GM23248 (cell line): ENCODE results near the gene ZNF135. TPM values are rescaled to one million over a fixed set of nuclear protein-coding genes. Genes with fewer than 3 reads are reported as not detected.

Experiments
- DNase-seq: peaks from one replicate; pipeline ENCODE4 v3.0.0-alpha.2; 2015
- H2AFZ ChIP-seq: fragments of 200-600 bp; sonication (generic); 2 replicates; pipeline ENCODE4 v1.6.1; 2016; ENCODE audit warnings: antibody characterized with exemption
- H3F3A ChIP-seq: fragments of 200-600 bp; sonication (generic); 2 replicates; pipeline ENCODE4 v1.6.1; 2016; ENCODE audit warnings: mild to moderate bottlenecking, antibody characterized with exemption, mixed run types; ENCODE audit not compliant: insufficient read depth
- H3K27ac ChIP-seq: fragments of 200-600 bp; sonication (generic); 2 replicates; pipeline ENCODE4 v1.5.1; 2016; ENCODE audit warnings: mild to moderate bottlenecking
- H3K27me3 ChIP-seq: fragments of 200-600 bp; sonication (generic); replicated peaks from 2 replicates; pipeline ENCODE4 v1.6.1; 2016; ENCODE audit warnings: mild to moderate bottlenecking; ENCODE audit not compliant: insufficient read depth
- H3K36me3 ChIP-seq: fragments of 200-600 bp; sonication (generic); 2 replicates; pipeline ENCODE4 v1.6.1; 2016; ENCODE audit warnings: low read depth, mild to moderate bottlenecking
- H3K4me1 ChIP-seq: fragments of 200-600 bp; sonication (generic); 2 replicates; pipeline ENCODE4 v1.6.1; 2016; ENCODE audit warnings: mild to moderate bottlenecking; ENCODE audit not compliant: insufficient read depth
- H3K4me2 ChIP-seq: fragments of 200-600 bp; sonication (generic); one replicate; pipeline ENCODE4 v1.6.1; 2016; ENCODE audit warnings: mild to moderate bottlenecking; ENCODE audit not compliant: unreplicated experiment
- H3K4me3 ChIP-seq: fragments of 200-600 bp; sonication (generic); 2 replicates; pipeline ENCODE4 v1.5.1; 2016; ENCODE audit warnings: mild to moderate bottlenecking
- H3K79me2 ChIP-seq: fragments of 200-600 bp; sonication (generic); 2 replicates; pipeline ENCODE4 v1.6.1; 2016; ENCODE audit warnings: mild to moderate bottlenecking; ENCODE audit not compliant: insufficient read depth
- H3K9ac ChIP-seq: fragments of 200-600 bp; sonication (generic); 2 replicates; pipeline ENCODE4 v1.6.1; 2016; ENCODE audit warnings: mild to moderate bottlenecking
- H3K9me2 ChIP-seq: fragments of 200-600 bp; sonication (generic); 2 replicates; pipeline ENCODE4 v1.6.1; 2016; ENCODE audit warnings: mixed run types, mild to moderate bottlenecking, moderate library complexity; ENCODE audit not compliant: insufficient read depth
- H3K9me3 ChIP-seq: fragments of 200-600 bp; sonication (generic); one replicate; pipeline ENCODE4 v1.6.1; 2017; ENCODE audit warnings: low read depth
- H4K20me1 ChIP-seq: fragments of 200-600 bp; sonication (generic); 2 replicates; pipeline ENCODE4 v1.6.0; 2016; ENCODE audit not compliant: insufficient read depth
- EZH2 ChIP-seq: fragments of 200-600 bp; sonication (generic); IDR thresholded peaks from 2 replicates; pipeline ENCODE4 v1.6.1; 2018; ENCODE audit warnings: antibody characterized with exemption, mild to moderate bottlenecking; ENCODE audit not compliant: insufficient read depth, poor library complexity, severe bottlenecking
- EZH2phosphoT487 ChIP-seq: fragments of 200-600 bp; sonication (generic); IDR thresholded peaks from 2 replicates; pipeline ENCODE4 v1.6.1; 2018; ENCODE audit warnings: antibody characterized with exemption, moderate library complexity, mild to moderate bottlenecking, low read depth; ENCODE audit not compliant: insufficient read depth
- WGBS, 2 experiments: methylation state at CpG; one replicate each; pipeline ENCODE4 v1.1.6; 2015 to 2017; ENCODE audit warnings: low lambda C conversion rate in 2 of 2, low coverage in 1 of 2; ENCODE audit errors: missing lambda C conversion rate in 2 of 2; 5-methylcytosine and 5-hydroxymethylcytosine counted together
- in situ Hi-C: fragments of 300-500 bp; cut with MboI; formaldehyde crosslinking; loops from 2 replicates; pipeline ENCODE4 v1.15.0; 2020
- polyA plus RNA-seq: library from polyadenylated mRNA; unstranded; fragments of >200 nt; fragmentation: Nextera tagmentation; extraction: Ambion mirVana; gene quantifications from 2 replicates; pipeline ENCODE4 v1.2.1, GENCODE V29; 2016
- total RNA-seq: library from RNA; depleted of rRNA; stranded (reverse); fragments of >200 nt; shearing (Covaris generic); gene quantifications from 2 replicates; pipeline ENCODE4 v1.2.3, GENCODE V29; 2014

Gene ZNF135
- total and polyA plus RNA-seq, 2 experiments from 2014 or later, result 4.6 to 6.4 TPM

- no peaks in the 10 kb centered on the region for H4K20me1 ChIP-seq
- no peaks in the 10 kb centered on the region for H3K9me2 ChIP-seq
- H3K9ac ChIP-seq, result no peak overlapping the region
- no peaks in the 10 kb centered on the region for H3F3A ChIP-seq
- peak; percentile 19 for DNase-seq
- WGBS, 2 experiments, result 91 to 92% methylated on average over 15 of the region's 15 CpGs
- in situ Hi-C loops, result no loop called here
- H3K79me2 ChIP-seq, result no peaks in the 10 kb centered on the region
- H3K27ac ChIP-seq, result no peak overlapping the region
- no peaks in the 10 kb centered on the region for H3K9me3 ChIP-seq
- no peak overlapping the region for H2AFZ ChIP-seq
- H3K4me3 ChIP-seq, result no peak overlapping the region
- peaks cover 27% of the 10 kb centered on the region for H3K36me3 ChIP-seq
- no peak for TF ChIP-seq EZH2phosphoT487
- no peak for TF ChIP-seq EZH2
- no peak overlapping the region for H3K4me2 ChIP-seq
- no peaks in the 10 kb centered on the region for H3K27me3 ChIP-seq
- no peaks in the 10 kb centered on the region for H3K4me1 ChIP-seq
These were observed 8.3 kb downstream of the ZNF135 start for GRCh38 chr19:58067240-58067912.

- in situ Hi-C loops, result no loop called here
- H2AFZ ChIP-seq, result no peak overlapping the region
- no peaks in the 10 kb centered on the region for H3K9me3 ChIP-seq
- no peaks in the 10 kb centered on the region for H3F3A ChIP-seq
- no peaks in the 10 kb centered on the region for H4K20me1 ChIP-seq
- no peaks in the 10 kb centered on the region for H3K4me1 ChIP-seq
- no peak overlapping the region for H3K27ac ChIP-seq
- no peaks in the 10 kb centered on the region for H3K9me2 ChIP-seq
- H3K27me3 ChIP-seq, result no peaks in the 10 kb centered on the region
- no peak overlapping the region for H3K9ac ChIP-seq
- no peak overlapping the region for H3K4me2 ChIP-seq
- no peaks in the 10 kb centered on the region for H3K79me2 ChIP-seq
- H3K36me3 ChIP-seq, result no peaks in the 10 kb centered on the region; the same call in 1 of the 2 replicates
- no peak for TF ChIP-seq EZH2
- no peak for TF ChIP-seq EZH2phosphoT487
- WGBS, 2 experiments, result 56 to 59% methylated on average over 10 of the region's 10 CpGs
- DNase-seq, result no peak
- H3K4me3 ChIP-seq, result no peak overlapping the region
These were observed 20.7 kb downstream of the ZNF135 start for GRCh38 chr19:58079792-58080191.

- Histone ChIP-seq H3K36me3 (no peaks in the 10 kb centered on the region; the same call in 1 of the 2 replicates), H3K27me3 (no peaks in the 10 kb centered on the region), H4K20me1 (no peaks in the 10 kb centered on the region), H3K9ac (no peak overlapping the region), H3K79me2 (no peaks in the 10 kb centered on the region), H3K9me2 (no peaks in the 10 kb centered on the region), H3K27ac (no peak overlapping the region), H3K4me2 (no peak overlapping the region), H3K9me3 (no peaks in the 10 kb centered on the region), H2AFZ (no peak overlapping the region), H3K4me3 (no peak overlapping the region), H3F3A (no peaks in the 10 kb centered on the region), H3K4me1 (no peaks in the 10 kb centered on the region)
- DNase-seq, result no peak
- WGBS, 2 experiments, result 83 to 94% methylated on average over 3 of the region's 3 CpGs
- TF ChIP-seq EZH2phosphoT487, result no peak
- TF ChIP-seq EZH2, result no peak
- in situ Hi-C loops, result no loop called here
These were observed 23.9 kb downstream of the ZNF135 start for GRCh38 chr19:58083021-58083420.

- DNase-seq, result no peak
- in situ Hi-C loops, result no loop called here
- H3F3A ChIP-seq, result no peaks in the 10 kb centered on the region
- no peaks in the 10 kb centered on the region for H3K4me1 ChIP-seq
- H3K9me3 ChIP-seq, result no peaks in the 10 kb centered on the region
- WGBS, 2 experiments, result 94 to 96% methylated on average over 26 to 61 of the region's 69 CpGs
- no peak for TF ChIP-seq EZH2
- no peak for TF ChIP-seq EZH2phosphoT487
- no peaks in the 10 kb centered on the region; the same call in 1 of the 2 replicates for H3K36me3 ChIP-seq
- H3K9ac ChIP-seq, result no peak overlapping the region
- no peak overlapping the region for H3K4me2 ChIP-seq
- H3K9me2 ChIP-seq, result no peaks in the 10 kb centered on the region
- no peak overlapping the region for H3K4me3 ChIP-seq
- no peak overlapping the region for H3K27ac ChIP-seq
- H4K20me1 ChIP-seq, result no peaks in the 10 kb centered on the region
- no peaks in the 10 kb centered on the region for H3K79me2 ChIP-seq
- no peak overlapping the region for H2AFZ ChIP-seq
- H3K27me3 ChIP-seq, result no peaks in the 10 kb centered on the region
These were observed 25.7 kb downstream of the ZNF135 start for GRCh38 chr19:58084596-58085347.
